H9 (cell line): Measurements from ENCODE around the gene PCNX3. TPM values are rescaled to one million over a fixed set of nuclear protein-coding genes. Genes with fewer than 3 reads are reported as not detected.

Experiments used
- DNase-seq: peaks from one replicate; pipeline ENCODE4 v3.0.0-alpha.2; 2017
- H2AFZ ChIP-seq: one replicate; pipeline ENCODE4 v1.6.1; 2013; ENCODE audit warnings: mild to moderate bottlenecking, low read length, control low read depth, moderate library complexity
- H2AK5ac ChIP-seq: 2 replicates; pipeline ENCODE4 v1.6.1; 2013; ENCODE audit warnings: low read length, control low read depth, mixed read lengths; ENCODE audit not compliant: insufficient read length
- H2BK120ac ChIP-seq: one replicate; pipeline ENCODE4 v1.6.1; 2013; ENCODE audit warnings: low read depth, mild to moderate bottlenecking, low read length, control low read depth, inconsistent platforms; ENCODE audit not compliant: poor library complexity, severe bottlenecking
- H2BK12ac ChIP-seq: 2 replicates; pipeline ENCODE4 v1.6.1; 2013; ENCODE audit warnings: low read length, control low read depth, mixed read lengths, low read depth; ENCODE audit not compliant: insufficient read length
- H2BK15ac ChIP-seq: 2 replicates; pipeline ENCODE4 v1.6.1; 2013; ENCODE audit warnings: low read depth, low read length, control low read depth
- H2BK20ac ChIP-seq: one replicate; pipeline ENCODE4 v1.6.1; 2013; ENCODE audit warnings: low read depth, mild to moderate bottlenecking, low read length, control low read depth, inconsistent platforms; ENCODE audit not compliant: poor library complexity, severe bottlenecking
- H2BK5ac ChIP-seq: 2 replicates; pipeline ENCODE4 v1.6.1; 2013; ENCODE audit warnings: low read length, control low read depth, mixed read lengths; ENCODE audit not compliant: insufficient read length
- H3K14ac ChIP-seq: 2 replicates; pipeline ENCODE4 v1.6.1; 2013; ENCODE audit warnings: low read length, control low read depth; ENCODE audit not compliant: insufficient read depth
- H3K18ac ChIP-seq: 2 replicates; pipeline ENCODE4 v1.6.1; 2013; ENCODE audit warnings: low read depth, mild to moderate bottlenecking, mixed read lengths, low read length, control low read depth; ENCODE audit not compliant: insufficient read length
- H3K23ac ChIP-seq: 2 replicates; pipeline ENCODE4 v1.6.1; 2013; ENCODE audit warnings: low read length, control low read depth, mixed read lengths, low read depth; ENCODE audit not compliant: insufficient read length
- H3K23me2 ChIP-seq: 2 replicates; pipeline ENCODE4 v1.6.1; 2013; ENCODE audit warnings: low read depth, mild to moderate bottlenecking, mixed read lengths, low read length, control low read depth; ENCODE audit not compliant: insufficient read length, poor library complexity, severe bottlenecking
- H3K27ac ChIP-seq: 2 replicates; pipeline ENCODE4 v1.5.1; 2013; ENCODE audit warnings: low read length, control low read depth, mixed read lengths, low read depth; ENCODE audit not compliant: insufficient read length
- H3K27me3 ChIP-seq: 2 replicates; pipeline ENCODE4 v1.6.1; 2013; ENCODE audit warnings: low read length, control low read depth, inconsistent platforms; ENCODE audit not compliant: insufficient read depth
- H3K4ac ChIP-seq: 2 replicates; pipeline ENCODE4 v1.6.1; 2013; ENCODE audit warnings: low read depth, mild to moderate bottlenecking, control low read depth, inconsistent platforms, low read length, moderate library complexity
- H3K4me1 ChIP-seq: 2 replicates; pipeline ENCODE4 v1.6.1; 2013; ENCODE audit warnings: low read length, control low read depth, inconsistent platforms; ENCODE audit not compliant: insufficient read depth
- H3K4me2 ChIP-seq: 2 replicates; pipeline ENCODE4 v1.6.1; 2013; ENCODE audit warnings: low read length, control low read depth, mixed read lengths; ENCODE audit not compliant: insufficient read length, insufficient read depth
- H3K56ac ChIP-seq: 2 replicates; pipeline ENCODE4 v1.6.1; 2013; ENCODE audit warnings: low read depth, mild to moderate bottlenecking, mixed read lengths, low read length, control low read depth; ENCODE audit not compliant: insufficient read length
- H3K79me1 ChIP-seq: 2 replicates; pipeline ENCODE4 v1.6.1; 2013; ENCODE audit warnings: low read depth, mild to moderate bottlenecking, moderate library complexity, low read length, control low read depth, inconsistent platforms; ENCODE audit not compliant: insufficient read depth, poor library complexity, severe bottlenecking
- H3K79me2 ChIP-seq: 2 replicates; pipeline ENCODE4 v1.6.1; 2013; ENCODE audit warnings: low read length, control low read depth, inconsistent platforms; ENCODE audit not compliant: insufficient read depth
- H3K9ac ChIP-seq: 2 replicates; pipeline ENCODE4 v1.6.1; 2013; ENCODE audit warnings: low read length, control low read depth, mixed read lengths; ENCODE audit not compliant: insufficient read length; ENCODE audit errors: extremely low read depth
- H3K9me3 ChIP-seq: one replicate; pipeline ENCODE4 v1.6.1; 2013; ENCODE audit warnings: low read depth, low read length, inconsistent platforms; ENCODE audit not compliant: control insufficient read depth
- H3T11ph ChIP-seq: one replicate; pipeline ENCODE4 v1.6.1; 2013; ENCODE audit warnings: mild to moderate bottlenecking, low read length, control low read depth, inconsistent platforms
- H4K20me1 ChIP-seq: one replicate; pipeline ENCODE4 v1.6.1; 2013; ENCODE audit not compliant: control insufficient read depth, insufficient read length, insufficient read depth
- H4K5ac ChIP-seq: 2 replicates; pipeline ENCODE4 v1.6.1; 2013; ENCODE audit warnings: low read depth, mild to moderate bottlenecking, mixed read lengths, low read length, control low read depth; ENCODE audit not compliant: insufficient read length
- H4K8ac ChIP-seq: replicated peaks from 2 replicates; pipeline ENCODE4 v1.6.1; 2013; ENCODE audit warnings: low read length, control low read depth, mixed read lengths, low read depth; ENCODE audit not compliant: insufficient read length
- H4K91ac ChIP-seq: 2 replicates; pipeline ENCODE4 v1.6.1; 2013; ENCODE audit warnings: low read depth, mild to moderate bottlenecking, moderate library complexity, mixed read lengths, low read length, control low read depth; ENCODE audit not compliant: insufficient read length
- H3K27ac Mint-ChIP-seq, 3 experiments: 2 replicates in 2 of 3; 3 replicates in 1 of 3; pipeline ENCODE4 v1.8.0; 2020 to 2021; ENCODE audit warnings: mixed read lengths in 3 of 3, mild to moderate bottlenecking in 1 of 3, moderate library complexity in 1 of 3
- H3K27me3 Mint-ChIP-seq: 2 replicates; pipeline ENCODE4 v1.8.0; 2021; ENCODE audit warnings: low read depth, mild to moderate bottlenecking, moderate library complexity, mixed read lengths
- H3K36me3 Mint-ChIP-seq, 3 experiments: 2 replicates in 2 of 3; 3 replicates in 1 of 3; pipeline ENCODE4 v1.8.0; 2020 to 2021; ENCODE audit warnings: low read depth in 3 of 3, mixed read lengths in 3 of 3; ENCODE audit not compliant: insufficient read depth in 1 of 3
- H3K4me1 Mint-ChIP-seq, 2 experiments: 2 replicates each; pipeline ENCODE4 v1.8.0; 2020; ENCODE audit warnings: mixed read lengths in 2 of 2
- H3K4me3 Mint-ChIP-seq, 2 experiments: 2 replicates in 1 of 2; 3 replicates in 1 of 2; pipeline ENCODE4 v1.8.0; 2020 to 2021; ENCODE audit warnings: mild to moderate bottlenecking in 2 of 2, mixed read lengths in 2 of 2, moderate library complexity in 1 of 2
- H3K9me3 Mint-ChIP-seq, 2 experiments: 2 replicates in 1 of 2; 3 replicates in 1 of 2; pipeline ENCODE4 v1.8.0; 2020; ENCODE audit warnings: mild to moderate bottlenecking in 2 of 2, mixed read lengths in 2 of 2, moderate library complexity in 1 of 2
- WGBS: extraction: QIAGEN DNeasy Blood & Tissue Kit; methylation state at CpG from one replicate; pipeline ENCODE4 v1.1.7; 2013; ENCODE audit warnings: missing lambda C conversion rate, low lambda C conversion rate, mixed read lengths; ENCODE audit not compliant: insufficient read length; ENCODE audit errors: extremely low coverage; 5-methylcytosine and 5-hydroxymethylcytosine counted together
- total RNA-seq: library from RNA; stranded (reverse); gene quantifications from 2 replicates; pipeline ENCODE4 v1.2.1, GENCODE V29; 2021
- TF ChIP-seq, protein P1 (sequence below): fragments of 200-600 bp; sonication (generic); conservative IDR thresholded peaks from 3 replicates; pipeline ENCODE4 v1.8.0; 2021; ENCODE audit warnings: antibody characterized with exemption, mild to moderate bottlenecking

PCNX3 gene
- total RNA-seq, 1 experiment from 2014 or later = 50.5 TPM

DNA sequence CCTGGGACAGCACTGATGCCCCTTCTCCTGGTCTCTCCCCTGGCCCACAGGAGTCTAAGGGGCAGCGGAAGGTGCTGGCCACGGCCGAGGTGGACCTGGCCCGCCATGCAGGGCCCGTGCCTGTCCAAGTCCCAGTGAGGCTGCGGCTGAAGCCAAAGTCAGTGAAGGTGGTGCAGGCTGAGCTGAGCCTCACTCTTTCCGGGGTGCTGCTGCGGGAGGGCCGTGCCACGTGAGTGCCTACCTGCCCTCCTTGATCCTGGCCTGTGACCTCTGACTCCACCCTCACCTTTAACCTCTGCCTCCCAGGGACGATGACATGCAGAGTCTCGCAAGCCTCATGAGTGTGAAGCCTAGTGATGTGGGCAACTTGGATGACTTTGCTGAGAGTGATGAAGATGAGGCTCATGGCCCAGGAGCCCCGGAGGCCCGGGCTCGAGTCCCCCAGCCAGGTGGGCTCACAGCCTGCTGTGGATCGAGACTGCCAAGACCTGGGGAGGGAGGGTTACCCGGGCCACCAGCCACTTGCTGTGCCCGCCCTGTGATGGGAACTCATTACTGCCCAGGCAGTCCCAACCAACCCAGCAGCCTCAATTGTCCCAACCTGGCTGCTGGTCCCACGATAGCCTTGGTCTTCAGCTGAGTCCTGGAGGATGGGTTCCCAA is 35.4 kb upstream of the PCNX3 start:
- Histone ChIP-seq H3K23me2 (no peaks in the 10 kb centered on the region), H3T11ph (no peak overlapping the region), H3K9me3 (no peaks in the 10 kb centered on the region), H3K4me1 (no peaks in the 10 kb centered on the region), H3K27ac (no peak overlapping the region), H2BK120ac (no peak overlapping the region), H3K18ac (no peak overlapping the region), H4K8ac (no peak overlapping the region), H4K91ac (no peak overlapping the region), H4K5ac (no peak overlapping the region), H3K27me3 (peaks cover 7% of the 10 kb centered on the region; the same call in 1 of the 2 replicates), H2BK15ac (no peak overlapping the region), H3K4me2 (no peak overlapping the region), H3K14ac (no peak overlapping the region), H2AK5ac (no peak overlapping the region), H2BK12ac (no peak overlapping the region), H3K23ac (no peak overlapping the region), H3K9ac (no peak overlapping the region), H2BK5ac (no peak overlapping the region), H3K4ac (no peak overlapping the region), H2AFZ (no peak overlapping the region), H3K79me2 (no peaks in the 10 kb centered on the region), H3K79me1 (no peaks in the 10 kb centered on the region), H4K20me1 (no peaks in the 10 kb centered on the region), H3K56ac (no peak overlapping the region), H2BK20ac (no peak overlapping the region)
- peaks cover 26% of the 10 kb centered on the region for H3K27me3 Mint-ChIP-seq
- no peak overlapping the region for H3K27ac Mint-ChIP-seq
- DNase-seq = no peak
- TF ChIP-seq, protein P1, sequence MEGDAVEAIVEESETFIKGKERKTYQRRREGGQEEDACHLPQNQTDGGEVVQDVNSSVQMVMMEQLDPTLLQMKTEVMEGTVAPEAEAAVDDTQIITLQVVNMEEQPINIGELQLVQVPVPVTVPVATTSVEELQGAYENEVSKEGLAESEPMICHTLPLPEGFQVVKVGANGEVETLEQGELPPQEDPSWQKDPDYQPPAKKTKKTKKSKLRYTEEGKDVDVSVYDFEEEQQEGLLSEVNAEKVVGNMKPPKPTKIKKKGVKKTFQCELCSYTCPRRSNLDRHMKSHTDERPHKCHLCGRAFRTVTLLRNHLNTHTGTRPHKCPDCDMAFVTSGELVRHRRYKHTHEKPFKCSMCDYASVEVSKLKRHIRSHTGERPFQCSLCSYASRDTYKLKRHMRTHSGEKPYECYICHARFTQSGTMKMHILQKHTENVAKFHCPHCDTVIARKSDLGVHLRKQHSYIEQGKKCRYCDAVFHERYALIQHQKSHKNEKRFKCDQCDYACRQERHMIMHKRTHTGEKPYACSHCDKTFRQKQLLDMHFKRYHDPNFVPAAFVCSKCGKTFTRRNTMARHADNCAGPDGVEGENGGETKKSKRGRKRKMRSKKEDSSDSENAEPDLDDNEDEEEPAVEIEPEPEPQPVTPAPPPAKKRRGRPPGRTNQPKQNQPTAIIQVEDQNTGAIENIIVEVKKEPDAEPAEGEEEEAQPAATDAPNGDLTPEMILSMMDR = no peak
- WGBS = no CpG with 5 or more reads among the region's 19 CpGs
- H3K9me3 Mint-ChIP-seq = no peaks in the 10 kb centered on the region
- no peaks in the 10 kb centered on the region for H3K36me3 Mint-ChIP-seq
- H3K4me3 Mint-ChIP-seq = no peak overlapping the region
- peaks cover 9 to 18% of the 10 kb centered on the region in 2 experiments for H3K4me1 Mint-ChIP-seq
